GM12878 (cell line): ENCODE data around the gene WNT7A. TPM values are rescaled to one million over a fixed set of nuclear protein-coding genes. Genes with fewer than 3 reads are reported as not detected.

Source experiments
- ATAC-seq: fragments of 200-7000 bp; cut with Tn5 transposase; 3 replicates; pipeline ENCODE4 v1.9.1; 2020; ENCODE audit warnings: mild to moderate bottlenecking, moderate library complexity
- BruUV-seq: library from RNA; stranded (reverse); fragments of 400-500 nt; replicated peaks from 2 replicates; lab custom pipeline; 2021; lab: Mats Ljungman, UMichigan
- CTCF ChIA-PET: fragments of 300-600 bp; sonication (Branson Sonifier 250); formaldehyde crosslinking; extraction: SDS; loops from one replicate; lab custom pipeline; 2021; ENCODE audit warnings: inconsistent platforms; lab: Yijun Ruan, JAX
- POLR2A ChIA-PET: fragments of 350-600 bp; formaldehyde crosslinking; extraction: SDS; loops from one replicate; lab custom pipeline; 2021; ENCODE audit warnings: inconsistent platforms; lab: Charles Lee
- RAD21 ChIA-PET: fragments of 300-600 bp; sonication (Branson Sonifier 250); formaldehyde crosslinking; loops from one replicate; lab custom pipeline; 2023; ENCODE audit warnings: antibody characterized with exemption; ENCODE audit not compliant: unreplicated experiment; lab: Charles Lee
- SMC1A ChIA-PET: fragments of 300-600 bp; sonication (Branson Sonifier 250); formaldehyde crosslinking; loops from one replicate; lab custom pipeline; 2023; ENCODE audit not compliant: unreplicated experiment, uncharacterized antibody; lab: Charles Lee
- DNase-seq: peaks from one replicate; pipeline ENCODE4 v3.0.0-alpha.2; 2011; ENCODE audit warnings: low read depth, low spot score
- FAIRE-seq: peaks from 3 replicates; lab custom pipeline; 2011; peaks lifted over from hg19 to GRCh38; lab: Jason Lieb, UNC
- H2AFZ ChIP-seq: 2 replicates; pipeline ENCODE4 v1.6.0; 2011; ENCODE audit warnings: low read depth, low read length, control low read depth; ENCODE audit not compliant: control insufficient read depth
- H3K27ac ChIP-seq: 2 replicates; pipeline ENCODE4 v1.5.1; 2011; ENCODE audit warnings: control low read depth; ENCODE audit not compliant: control insufficient read depth, insufficient read depth
- H3K27me3 ChIP-seq, 2 experiments: replicated peaks in 1 of 2; 2 replicates each; pipeline versions ENCODE4 v1.6.0 to v1.6.1; 2011; ENCODE audit warnings: low read length in 1 of 2; ENCODE audit not compliant: control insufficient read depth in 2 of 2, insufficient read depth in 2 of 2
- H3K36me3 ChIP-seq, 2 experiments: 2 replicates each; pipeline ENCODE4 v1.5.1; 2011; ENCODE audit warnings: low read length in 1 of 2; ENCODE audit not compliant: control insufficient read depth in 2 of 2, insufficient read depth in 2 of 2
- H3K4me1 ChIP-seq: 2 replicates; pipeline ENCODE4 v1.6.1; 2011; ENCODE audit warnings: mild to moderate bottlenecking, low read length, moderate library complexity, mixed read lengths; ENCODE audit not compliant: control insufficient read depth, insufficient read depth
- H3K4me2 ChIP-seq: 2 replicates; pipeline ENCODE4 v1.6.0; 2011; ENCODE audit warnings: control low read depth; ENCODE audit not compliant: control insufficient read depth, insufficient read depth
- H3K4me3 ChIP-seq: fragments of 200-600 bp; sonication (generic); 2 replicates; pipeline ENCODE4 v1.5.1; 2016
- H3K79me2 ChIP-seq: 2 replicates; pipeline ENCODE4 v1.6.0; 2011; ENCODE audit warnings: low read length; ENCODE audit not compliant: control insufficient read depth, insufficient read depth
- H3K9ac ChIP-seq: 2 replicates; pipeline ENCODE4 v1.8.0; 2011; ENCODE audit warnings: low read length, control low read depth, mixed read lengths; ENCODE audit not compliant: control insufficient read depth, insufficient read depth
- H3K9me3 ChIP-seq: replicated peaks from 3 replicates; pipeline ENCODE4 v1.5.1; 2011; ENCODE audit warnings: mild to moderate bottlenecking, low read length; ENCODE audit not compliant: control insufficient read depth, insufficient read depth
- H4K20me1 ChIP-seq: 2 replicates; pipeline ENCODE4 v1.6.0; 2011; ENCODE audit not compliant: control insufficient read depth, insufficient read depth
- CEBPB ChIP-seq, 2 experiments: fragments of 150-350 bp in 1 of 2; IDR thresholded peaks; 2 replicates each; pipeline ENCODE4 v1.6.1; 2012 to 2014; ENCODE audit warnings: low read depth in 2 of 2, low read length in 2 of 2, borderline replicate concordance in 1 of 2, inconsistent platforms in 1 of 2
- CHD1 ChIP-seq: IDR thresholded peaks from 2 replicates; pipeline ENCODE4 v1.6.1; 2012; ENCODE audit warnings: low read depth, low read length, improper control_type of control experiment
- CREM ChIP-seq: IDR thresholded peaks from 2 replicates; pipeline ENCODE4 v1.6.1; 2014; ENCODE audit warnings: antibody characterized with exemption, low read depth
- EP300 ChIP-seq, 2 experiments: fragments of 150-350 bp in 1 of 2; IDR thresholded peaks; 2 replicates each; pipeline ENCODE4 v1.6.1; 2011 to 2012; ENCODE audit warnings: low read depth in 2 of 2, low read length in 2 of 2, borderline replicate concordance in 1 of 2, improper control_type of control experiment in 1 of 2, inconsistent platforms in 1 of 2; ENCODE audit not compliant: control insufficient read depth in 1 of 2
- HDAC2 ChIP-seq: fragments of 200-600 bp; sonication (generic); IDR thresholded peaks from 2 replicates; pipeline ENCODE4 v1.6.1; 2017
- IKZF2 ChIP-seq, 2 experiments: fragments of 450-650 bp; IDR thresholded peaks; 2 replicates each; pipeline ENCODE4 v1.6.1; 2017; ENCODE audit warnings: mild to moderate bottlenecking in 2 of 2, moderate library complexity in 2 of 2
- MLLT1 ChIP-seq: fragments of 450-650 bp; IDR thresholded peaks from 2 replicates; pipeline ENCODE4 v1.6.1; 2016; ENCODE audit warnings: mild to moderate bottlenecking
- MTA3 ChIP-seq: IDR thresholded peaks from 2 replicates; pipeline ENCODE4 v1.6.1; 2012; ENCODE audit warnings: low read length, inconsistent platforms, borderline replicate concordance
- NR2C1 ChIP-seq: fragments of 450-650 bp; IDR thresholded peaks from 2 replicates; pipeline ENCODE4 v1.6.1; 2017; ENCODE audit warnings: antibody characterized with exemption, mild to moderate bottlenecking, moderate library complexity
- PAX5 ChIP-seq: IDR thresholded peaks from 2 replicates; pipeline ENCODE4 v1.6.1; 2011; ENCODE audit warnings: low read depth, low read length, borderline replicate concordance
- SMAD1 ChIP-seq: fragments of 450-650 bp; IDR thresholded peaks from 2 replicates; pipeline ENCODE4 v1.6.1; 2018; ENCODE audit warnings: mild to moderate bottlenecking, low read depth; ENCODE audit not compliant: partially characterized antibody
- WRNIP1 ChIP-seq: IDR thresholded peaks from 2 replicates; pipeline ENCODE4 v1.6.1; 2011; ENCODE audit warnings: low read depth, low read length, improper control_type of control experiment, borderline replicate concordance
- WGBS: methylation state at CpG from one replicate; pipeline ENCODE4 v1.1.6; 2016; ENCODE audit warnings: low lambda C conversion rate; ENCODE audit not compliant: insufficient replicate concordance, insufficient coverage; ENCODE audit errors: missing lambda C conversion rate; 5-methylcytosine and 5-hydroxymethylcytosine counted together
- in situ Hi-C: fragments of 300-500 bp; cut with MboI; formaldehyde crosslinking; loops from 9 replicates; pipeline ENCODE4 v1.14.3; 2018; ENCODE audit warnings: mixed read lengths
- intact Hi-C: fragments of 100-400 bp; cut with micrococcal nuclease; formaldehyde crosslinking; loops from one replicate; pipeline ENCODE4 v1.14.2; 2022; ENCODE audit not compliant: unreplicated experiment
- polyA plus RNA-seq, 11 experiments: library from polyadenylated mRNA; depleted of rRNA in 4 of 11; unstranded in 6 of 11; stranded (reverse) in 5 of 11; fragments of >200 nt; fragmentation: Nextera tagmentation in 4 of 11; fragmentation: Illumina TruSeq in 1 of 11; extraction: Ambion mirVana in 4 of 11; extraction: Trizol in 1 of 11; gene quantifications; 1 replicate in 1 of 11; 2 replicates in 10 of 11; pipeline versions ENCODE4 v1.2.1 to v1.2.3, GENCODE V29; 2011 to 2016; ENCODE audit warnings: inconsistent platforms in 2 of 11, missing spikeins in 2 of 11, low read depth in 1 of 11
- total RNA-seq, 4 experiments: library from RNA; depleted of rRNA in 3 of 4; stranded (reverse); fragments of >200 nt in 3 of 4; fragmentation: Illumina TruSeq in 1 of 4; extraction: Trizol in 1 of 4; gene quantifications; 2 replicates each; pipeline versions ENCODE4 v1.2.1 to v1.2.3, GENCODE V29; 2013 to 2021

The WNT7A gene
- total and polyA plus RNA-seq, 10 of the 15 experiments (the other 5 are each of a cell fraction or from before 2014, with no cell fraction given), result 0.08 TPM; not detected in 9

- TF ChIP-seq CHD1, result no peak
- TF ChIP-seq MTA3, result no peak
- no peak for TF ChIP-seq NR2C1
- no peak for TF ChIP-seq CEBPB (IDR thresholded peaks at IDR 0.05; ENCODE audit: borderline replicate concordance in 1 of 2, low read depth in 2 of 2, low read length in 2 of 2)
- TF ChIP-seq PAX5, result no peak
- TF ChIP-seq HDAC2, result no peak
- TF ChIP-seq EP300 (IDR thresholded peaks at IDR 0.05; ENCODE audit: borderline replicate concordance in 1 of 2, control insufficient read depth in 1 of 2, low read depth in 2 of 2, low read length in 2 of 2), result no peak
- no peak for TF ChIP-seq SMAD1
- TF ChIP-seq WRNIP1, result no peak
- TF ChIP-seq IKZF2 (IDR thresholded peaks at IDR 0.05), result no peak
- TF ChIP-seq MLLT1, result no peak
- no peak for TF ChIP-seq CREM
- ChIA-PET RAD21 (no interaction called here), POLR2A (no interaction called here), SMC1A (no interaction called here), CTCF (interaction anchor here (0.7 kb wide), 1 partner anchor 359 kb away, joined by 4 read pairs; no protein-coding TSS in a partner anchor)
- no TSS peak for BruUV-seq
- no peak overlapping the region for H3K4me3 ChIP-seq
- no peak overlapping the region for H3K9ac ChIP-seq
- ATAC-seq, result no peak
- H3K36me3 ChIP-seq, result no peaks in the 10 kb centered on the region
- in situ Hi-C loops, result no loop called here
- WGBS, result 19% methylated on average over 6 of the region's 6 CpGs
- no peak for FAIRE-seq
- no peaks in the 10 kb centered on the region for H3K9me3 ChIP-seq
- no peak overlapping the region for H2AFZ ChIP-seq
- H4K20me1 ChIP-seq, result no peaks in the 10 kb centered on the region
- no peaks in the 10 kb centered on the region for H3K79me2 ChIP-seq
- H3K4me2 ChIP-seq, result no peak overlapping the region
- H3K27me3 ChIP-seq, result no peaks in the 10 kb centered on the region; a peak in 1 of 4 replicates
- no peak overlapping the region for H3K27ac ChIP-seq
- no peaks in the 10 kb centered on the region for H3K4me1 ChIP-seq
- intact Hi-C loops, result no loop called here
- no peak for DNase-seq
Measured at GRCh38 chr3:13863382-13863952, 16.4 kb downstream of the WNT7A start.
